Naive B cell (primary cell): Measurements from ENCODE around the gene ARF6. TPM values are rescaled to one million over a fixed set of nuclear protein-coding genes. Genes with fewer than 3 reads are reported as not detected.

ENCODE experiments used
- ATAC-seq, 2 donors: fragments of 150-1000 bp; cut with Tn5 transposase; 2 replicates each; pipeline ENCODE4 v1.10.0; 2021; ENCODE audit warnings: low read depth in 2 of 2, mild to moderate bottlenecking in 2 of 2, moderate library complexity in 2 of 2
- DNase-seq: peaks from one replicate; pipeline ENCODE4 v3.0.0; 2022
- H3K27ac Mint-ChIP-seq, 6 donors: one replicate each; pipeline ENCODE4 v1.8.0; 2020 to 2022; ENCODE audit warnings: mild to moderate bottlenecking in 6 of 6, mixed read lengths in 6 of 6, moderate library complexity in 5 of 6, inconsistent platforms in 2 of 6
- H3K27me3 Mint-ChIP-seq, 3 donors: one replicate each; pipeline ENCODE4 v1.8.0; 2021 to 2022; ENCODE audit warnings: mixed read lengths in 3 of 3, mild to moderate bottlenecking in 1 of 3
- H3K36me3 Mint-ChIP-seq, 2 donors: one replicate each; pipeline ENCODE4 v1.8.0; 2020 to 2022; ENCODE audit warnings: mixed read lengths in 2 of 2, inconsistent platforms in 1 of 2, mild to moderate bottlenecking in 1 of 2
- H3K4me1 Mint-ChIP-seq, 3 donors: one replicate each; pipeline ENCODE4 v1.8.0; 2020 to 2022; ENCODE audit warnings: mixed read lengths in 3 of 3, inconsistent platforms in 1 of 3, mild to moderate bottlenecking in 1 of 3, moderate library complexity in 1 of 3
- H3K4me3 Mint-ChIP-seq, 8 donors: one replicate each; pipeline ENCODE4 v1.8.0; 2020 to 2022; ENCODE audit warnings: mild to moderate bottlenecking in 8 of 8, mixed read lengths in 8 of 8, moderate library complexity in 8 of 8, inconsistent platforms in 2 of 8
- H3K9me3 Mint-ChIP-seq, 7 donors: one replicate each; pipeline ENCODE4 v1.8.0; 2020 to 2022; ENCODE audit warnings: mixed read lengths in 7 of 7, mild to moderate bottlenecking in 5 of 7, inconsistent platforms in 2 of 7, moderate library complexity in 1 of 7
- polyA plus RNA-seq, 6 donors: library from polyadenylated mRNA; unstranded; fragments of 300-500 nt; fragmentation: Illumina TruSeq; gene quantifications; one replicate each; pipeline ENCODE4 v1.2.3, GENCODE V29; 2021; ENCODE audit warnings: low read depth in 6 of 6

ARF6 gene
- polyA plus RNA-seq, 6 donors from 2014 or later, result 161 to 190 (median 184) TPM

GRCh38 chr14:49940808-49941421, 48.0 kb downstream of the ARF6 start:
- H3K27ac Mint-ChIP-seq, result peak overlapping the region in 5 of 6 donors; percentile 60 to 70 (median 69)
- DNase-seq (no peak), ATAC-seq (peak; percentile 54 to 64)
- peaks cover 34 to 50% (median 39%) of the 10 kb centered on the region in 3 donors for H3K4me1 Mint-ChIP-seq
- H3K4me3 Mint-ChIP-seq, result peak overlapping the region in 6 of 8 donors; percentile 2 to 72 (median 58)
- H3K27me3 Mint-ChIP-seq, result no peaks in the 10 kb centered on the region
- H3K9me3 Mint-ChIP-seq, result peaks cover 6 to 15% (median 12%) of the 10 kb centered on the region in 7 donors
- H3K36me3 Mint-ChIP-seq, result peaks cover 18 to 21% of the 10 kb centered on the region in 2 donors

- Mint-ChIP-seq H3K4me3 (no peak overlapping the region), H3K9me3 (peaks cover 0 to 15% (median 10%) of the 10 kb centered on the region in 7 donors), H3K27ac (peak overlapping the region in 2 of 6 donors; percentile 49 to 89), H3K27me3 (no peaks in the 10 kb centered on the region), H3K36me3 (peaks cover 18 to 21% of the 10 kb centered on the region in 2 donors), H3K4me1 (peaks cover 41 to 47% (median 42%) of the 10 kb centered on the region in 3 donors)
- ATAC-seq (no peak), DNase-seq (no peak)
Measured at GRCh38 chr14:49942090-49942489, 49.2 kb downstream of the ARF6 start.

GRCh38 chr14:49944501-49944900, 51.6 kb downstream of the ARF6 start:
- Mint-ChIP-seq H3K27me3 (no peaks in the 10 kb centered on the region), H3K4me3 (no peak overlapping the region), H3K9me3 (peaks cover 0 to 10% (median 3%) of the 10 kb centered on the region in 7 donors), H3K4me1 (peaks cover 44 to 46% (median 45%) of the 10 kb centered on the region in 3 donors), H3K27ac (no peak overlapping the region), H3K36me3 (peaks cover 13 to 15% of the 10 kb centered on the region in 2 donors)
- DNase-seq, result no peak
- no peak for ATAC-seq

GRCh38 chr14:49945448-49946319, 52.8 kb downstream of the ARF6 start:
- ATAC-seq (no peak), DNase-seq (no peak)
- H3K27me3 Mint-ChIP-seq, result no peaks in the 10 kb centered on the region
- H3K4me1 Mint-ChIP-seq, result peaks cover 38 to 42% (median 40%) of the 10 kb centered on the region in 3 donors
- peaks cover 13% of the 10 kb centered on the region in 2 donors for H3K36me3 Mint-ChIP-seq
- peak overlapping the region in 2 of 6 donors; percentile 26 to 57 for H3K27ac Mint-ChIP-seq
- H3K4me3 Mint-ChIP-seq, result no peak overlapping the region
- H3K9me3 Mint-ChIP-seq, result peaks cover 0 to 10% (median 3%) of the 10 kb centered on the region in 7 donors

Other genes with a start within 250 kb of the ARF6 start
- gene POLE2, start 204.9 kb upstream of the ARF6 start, polyA plus RNA-seq, result 1 to 10 TPM in 4 of 6 donors, under 1 TPM in 2; 0.34 to 4.7 (median 1.2) TPM
- 1 to 10 TPM in 5 of 6 donors, not detected in 1; 2.4 to 4.7 (median 3.1) TPM for gene KLHDC1, start 200.0 kb upstream of the ARF6 start, polyA plus RNA-seq
- gene KLHDC2, start 124.9 kb upstream of the ARF6 start, polyA plus RNA-seq, result 10 to 100 TPM; 58.0 to 91.4 (median 80.0) TPM
- 10 to 100 TPM; 42.8 to 80.8 (median 50.0) TPM for gene NEMF, start 40.3 kb upstream of the ARF6 start, polyA plus RNA-seq
- gene VCPKMT, start 223.5 kb downstream of the ARF6 start, polyA plus RNA-seq, result 10 to 100 TPM; 24.5 to 43.3 (median 36.5) TPM